NT2/D1 (cell line): ENCODE data around the gene TMC5.

Source experiments
- SUZ12 ChIP-seq: IDR thresholded peaks from 2 replicates; pipeline ENCODE4 v1.6.1; 2011; ENCODE audit not compliant: insufficient read length, insufficient read depth; ENCODE audit errors: extremely low read depth
- YY1 ChIP-seq: IDR thresholded peaks from 2 replicates; pipeline ENCODE4 v1.6.1; 2011; ENCODE audit not compliant: insufficient read length, insufficient read depth
- ZNF274 ChIP-seq: IDR thresholded peaks from 2 replicates; pipeline ENCODE4 v1.6.1; 2011; ENCODE audit warnings: mild to moderate bottlenecking, low read depth, low read length

DNA sequence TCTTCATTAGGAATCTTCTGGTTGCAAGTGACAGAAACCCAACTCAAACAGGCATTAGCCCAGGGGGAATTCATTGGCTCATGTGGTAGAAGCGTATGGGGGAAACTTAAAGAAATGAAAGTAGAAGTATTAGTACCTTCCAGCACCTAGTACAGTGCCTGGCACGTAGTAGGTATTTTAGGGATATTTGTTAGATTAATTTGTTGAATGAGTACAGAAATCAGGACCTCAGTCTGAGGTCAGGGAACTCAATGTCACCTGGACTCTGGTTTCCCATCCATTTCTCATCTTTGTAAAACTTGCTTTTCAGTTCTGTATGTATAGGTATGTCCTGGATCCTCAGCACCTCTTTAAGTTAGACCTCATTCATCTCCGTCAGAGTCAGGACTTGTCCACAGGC is 32.5 kb downstream of the TMC5 start:
- no peak for TF ChIP-seq YY1
- TF ChIP-seq ZNF274 = no peak
- no peak for TF ChIP-seq SUZ12
